Breast epithelium (tissue), 4 donors: ENCODE measurements around the gene PSMC4. TPM values are rescaled to one million over a fixed set of nuclear protein-coding genes. Genes with fewer than 3 reads are reported as not detected.

Experiments used
- DNase-seq, 2 donors: peaks; one replicate each; pipeline ENCODE4 v3.0.0-alpha.2; 2019; ENCODE audit warnings: low spot score in 2 of 2
- H3K27ac ChIP-seq, 2 donors: fragments of 200-600 bp; sonication (generic) in 1 of 2; one replicate each; pipeline ENCODE4 v1.5.1; 2016 to 2019; ENCODE audit warnings: mild to moderate bottlenecking in 1 of 2
- H3K27me3 ChIP-seq, 2 donors: fragments of 200-600 bp; sonication (generic) in 1 of 2; one replicate each; pipeline versions ENCODE4 v1.5.1 to v1.6.0; 2017 to 2019; ENCODE audit warnings: control low read depth in 1 of 2, mild to moderate bottlenecking in 1 of 2
- H3K36me3 ChIP-seq: fragments of 200-600 bp; one replicate; pipeline ENCODE4 v1.5.1; 2019
- H3K4me1 ChIP-seq, 2 donors: fragments of 200-600 bp; sonication (generic); one replicate each; pipeline ENCODE4 v1.5.1; 2016 to 2019; ENCODE audit warnings: control low read depth in 1 of 2
- H3K4me3 ChIP-seq, 3 donors: fragments of 200-600 bp; sonication (generic); 1 replicate in 2 of 3; 2 replicates in 1 of 3; pipeline ENCODE4 v1.5.1; 2016 to 2019; ENCODE audit warnings: mild to moderate bottlenecking in 3 of 3, moderate library complexity in 2 of 3
- H3K9me3 ChIP-seq, 2 donors: fragments of 200-600 bp; sonication (generic) in 1 of 2; one replicate each; pipeline ENCODE4 v1.5.1; 2016 to 2019; ENCODE audit warnings: control low read depth in 1 of 2
- POLR2A ChIP-seq: fragments of 450-650 bp; IDR thresholded peaks from one replicate; pipeline ENCODE4 v1.6.1; 2016; ENCODE audit warnings: antibody characterized with exemption, mild to moderate bottlenecking, moderate library complexity
- POLR2AphosphoS5 ChIP-seq, 3 donors: sonication (generic); formaldehyde crosslinking; IDR thresholded peaks; one replicate each; pipeline ENCODE4 v1.6.1; 2017; ENCODE audit warnings: antibody characterized with exemption in 3 of 3
- intact Hi-C: fragments of 100-400 bp; cut with DNase I; formaldehyde crosslinking; loops from one replicate; pipeline ENCODE4 v1.15.1; 2023; ENCODE audit warnings: low total_unique reads
- total RNA-seq, 3 donors: library from RNA; depleted of rRNA; stranded (reverse); fragments of >200 nt; gene quantifications; one replicate each; pipeline ENCODE4 v1.1.0, GENCODE V29; 2016
- TF ChIP-seq, protein P1 (sequence below), 3 donors: fragments of 450-650 bp; IDR thresholded peaks; one replicate each; pipeline ENCODE4 v1.5.1; 2016 to 2017; ENCODE audit warnings: antibody characterized with exemption in 3 of 3, mild to moderate bottlenecking in 3 of 3, moderate library complexity in 3 of 3

PSMC4 gene
- total RNA-seq, 3 donors from 2014 or later: 61.4 to 71.0 (median 70.8) TPM

DNA sequence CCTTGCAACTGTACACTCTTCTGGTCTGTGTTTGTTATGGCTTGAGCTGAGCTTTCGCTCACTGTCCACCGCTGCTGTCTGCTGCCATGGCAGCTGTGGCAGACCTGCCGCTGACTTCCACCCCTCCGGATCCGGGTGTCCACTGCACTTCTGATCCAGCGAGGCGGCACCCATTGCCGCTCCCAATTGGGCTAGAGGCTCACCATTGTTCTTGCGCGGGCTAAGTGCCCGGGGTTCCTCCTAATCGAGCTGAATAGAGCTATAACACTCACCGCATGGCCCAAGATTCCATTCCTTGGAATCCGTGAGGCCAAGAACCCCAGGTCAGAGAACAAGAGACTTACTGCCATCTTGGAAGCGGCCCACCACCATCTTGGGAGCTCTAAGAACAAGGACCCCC lies 2.2 kb upstream of the PSMC4 start:
- intact Hi-C loops: no loop called here
- Histone ChIP-seq H3K4me1 (peaks cover 0 to 9% of the 10 kb centered on the region in 2 donors), H3K36me3 (no peaks in the 10 kb centered on the region), H3K9me3 (no peaks in the 10 kb centered on the region), H3K27ac (no peak overlapping the region), H3K4me3 (no peak overlapping the region), H3K27me3 (no peaks in the 10 kb centered on the region)
- no peak for DNase-seq
- TF ChIP-seq POLR2AphosphoS5 (IDR thresholded peaks at IDR 0.05): no peak
- TF ChIP-seq, protein P1, sequence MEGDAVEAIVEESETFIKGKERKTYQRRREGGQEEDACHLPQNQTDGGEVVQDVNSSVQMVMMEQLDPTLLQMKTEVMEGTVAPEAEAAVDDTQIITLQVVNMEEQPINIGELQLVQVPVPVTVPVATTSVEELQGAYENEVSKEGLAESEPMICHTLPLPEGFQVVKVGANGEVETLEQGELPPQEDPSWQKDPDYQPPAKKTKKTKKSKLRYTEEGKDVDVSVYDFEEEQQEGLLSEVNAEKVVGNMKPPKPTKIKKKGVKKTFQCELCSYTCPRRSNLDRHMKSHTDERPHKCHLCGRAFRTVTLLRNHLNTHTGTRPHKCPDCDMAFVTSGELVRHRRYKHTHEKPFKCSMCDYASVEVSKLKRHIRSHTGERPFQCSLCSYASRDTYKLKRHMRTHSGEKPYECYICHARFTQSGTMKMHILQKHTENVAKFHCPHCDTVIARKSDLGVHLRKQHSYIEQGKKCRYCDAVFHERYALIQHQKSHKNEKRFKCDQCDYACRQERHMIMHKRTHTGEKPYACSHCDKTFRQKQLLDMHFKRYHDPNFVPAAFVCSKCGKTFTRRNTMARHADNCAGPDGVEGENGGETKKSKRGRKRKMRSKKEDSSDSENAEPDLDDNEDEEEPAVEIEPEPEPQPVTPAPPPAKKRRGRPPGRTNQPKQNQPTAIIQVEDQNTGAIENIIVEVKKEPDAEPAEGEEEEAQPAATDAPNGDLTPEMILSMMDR (IDR thresholded peaks at IDR 0.05): no peak
- no peak for TF ChIP-seq POLR2A

DNA sequence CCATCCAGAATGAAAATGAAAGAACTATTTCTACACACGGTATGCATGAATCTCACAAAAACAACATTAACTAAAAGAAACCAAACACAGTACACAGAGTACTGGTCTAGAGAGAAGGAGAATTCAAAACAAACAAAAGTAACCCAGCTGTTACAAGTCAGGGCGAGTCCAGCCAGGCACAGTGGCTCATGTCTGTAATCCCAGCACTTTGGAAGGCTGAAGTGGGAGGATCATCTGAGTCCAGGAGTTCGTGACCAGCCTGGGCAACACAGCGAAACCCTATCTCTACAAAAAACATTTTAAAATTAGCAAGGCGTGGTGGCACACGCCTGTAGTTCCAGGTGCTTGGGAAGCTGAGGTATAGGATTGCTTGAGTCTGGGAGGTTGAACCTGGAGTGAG lies 1.7 kb upstream of the PSMC4 start:
- Histone ChIP-seq H3K27me3 (no peaks in the 10 kb centered on the region), H3K27ac (no peak overlapping the region), H3K36me3 (peaks cover 3% of the 10 kb centered on the region), H3K4me1 (peaks cover 0 to 9% of the 10 kb centered on the region in 2 donors), H3K4me3 (no peak overlapping the region), H3K9me3 (no peaks in the 10 kb centered on the region)
- intact Hi-C loops: no loop called here
- TF ChIP-seq POLR2A (no peak), POLR2AphosphoS5 (IDR thresholded peaks at IDR 0.05) (no peak)
- TF ChIP-seq, protein P1 (IDR thresholded peaks at IDR 0.05): no peak
- DNase-seq: no peak

DNA sequence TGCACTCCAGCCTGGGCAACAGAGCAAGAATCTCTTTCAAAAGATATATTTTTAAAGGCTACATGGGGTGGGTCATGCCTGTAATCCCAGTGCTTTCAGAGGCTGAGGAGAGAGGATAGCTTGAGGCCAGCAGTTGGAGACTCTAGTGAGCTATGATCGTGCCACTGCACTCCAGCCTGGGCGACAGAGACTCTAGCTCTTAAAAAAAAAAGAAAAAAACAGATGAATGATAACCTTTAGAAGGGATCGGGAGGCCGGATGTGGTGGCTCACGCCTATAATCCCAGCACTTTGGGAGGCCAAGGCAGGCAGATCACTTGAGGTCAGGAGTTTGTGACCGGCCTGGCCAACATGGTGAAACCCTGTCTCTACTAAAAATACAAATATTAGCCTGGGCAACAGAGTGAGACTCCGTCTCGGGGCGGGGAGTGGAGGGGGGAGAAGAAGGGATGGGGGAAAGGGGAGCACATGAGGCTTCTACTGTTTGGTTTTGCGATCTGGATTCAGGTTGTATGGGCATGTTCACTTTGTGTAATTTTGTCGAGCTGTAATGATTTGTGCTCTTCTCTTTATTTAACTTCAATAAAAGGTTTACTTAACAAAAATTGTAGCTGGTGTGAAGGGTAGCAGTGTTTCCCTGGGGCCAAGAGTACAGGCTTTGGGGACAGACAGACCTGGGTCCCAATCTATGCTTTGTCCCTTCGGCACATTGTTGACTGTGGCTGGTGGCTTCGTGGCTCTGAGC lies 1.1 kb upstream of the PSMC4 start:
- H3K27me3 ChIP-seq: no peaks in the 10 kb centered on the region
- no peaks in the 10 kb centered on the region for H3K9me3 ChIP-seq
- H3K36me3 ChIP-seq: peaks cover 9% of the 10 kb centered on the region
- peak overlapping the region; percentile 85 to 97 (median 87) for H3K4me3 ChIP-seq
- intact Hi-C loops: loop anchor here (5.0 kb wide), 1 partner anchor 123 kb away; the partner anchor contains the start of gene FBL
- no peak for DNase-seq
- TF ChIP-seq, protein P1 (IDR thresholded peaks at IDR 0.05): no peak
- no peak for TF ChIP-seq POLR2A
- no peak for TF ChIP-seq POLR2AphosphoS5 (IDR thresholded peaks at IDR 0.05)
- H3K27ac ChIP-seq: peak overlapping the region; percentile 95 to 96
- peaks cover 0 to 9% of the 10 kb centered on the region in 2 donors for H3K4me1 ChIP-seq

DNA sequence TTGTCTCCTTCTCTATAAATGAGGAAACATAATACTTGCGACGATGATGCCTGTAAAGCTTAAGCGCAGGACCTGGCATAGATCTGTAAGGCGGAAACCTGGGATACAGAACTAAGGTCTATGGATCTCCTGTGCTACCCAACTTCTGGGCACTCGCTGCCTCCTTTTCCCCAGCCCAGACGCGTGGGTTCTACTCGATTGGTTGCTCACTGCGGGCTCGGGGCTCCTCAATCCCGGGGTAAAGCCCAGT lies 615 bp upstream of the PSMC4 start:
- H3K27me3 ChIP-seq: no peaks in the 10 kb centered on the region
- DNase-seq: no peak
- peaks cover 0 to 9% of the 10 kb centered on the region in 2 donors for H3K4me1 ChIP-seq
- H3K4me3 ChIP-seq: peak overlapping the region; percentile 85 to 97 (median 87)
- H3K9me3 ChIP-seq: no peaks in the 10 kb centered on the region
- H3K27ac ChIP-seq: peak overlapping the region; percentile 95 to 96
- TF ChIP-seq POLR2AphosphoS5 (IDR thresholded peaks at IDR 0.05): no peak
- TF ChIP-seq, protein P1 (IDR thresholded peaks at IDR 0.05): no peak
- TF ChIP-seq POLR2A: no peak
- intact Hi-C loops: loop anchor here (5.0 kb wide), 1 partner anchor 123 kb away; the partner anchor contains the start of gene FBL
- H3K36me3 ChIP-seq: peaks cover 9% of the 10 kb centered on the region

DNA sequence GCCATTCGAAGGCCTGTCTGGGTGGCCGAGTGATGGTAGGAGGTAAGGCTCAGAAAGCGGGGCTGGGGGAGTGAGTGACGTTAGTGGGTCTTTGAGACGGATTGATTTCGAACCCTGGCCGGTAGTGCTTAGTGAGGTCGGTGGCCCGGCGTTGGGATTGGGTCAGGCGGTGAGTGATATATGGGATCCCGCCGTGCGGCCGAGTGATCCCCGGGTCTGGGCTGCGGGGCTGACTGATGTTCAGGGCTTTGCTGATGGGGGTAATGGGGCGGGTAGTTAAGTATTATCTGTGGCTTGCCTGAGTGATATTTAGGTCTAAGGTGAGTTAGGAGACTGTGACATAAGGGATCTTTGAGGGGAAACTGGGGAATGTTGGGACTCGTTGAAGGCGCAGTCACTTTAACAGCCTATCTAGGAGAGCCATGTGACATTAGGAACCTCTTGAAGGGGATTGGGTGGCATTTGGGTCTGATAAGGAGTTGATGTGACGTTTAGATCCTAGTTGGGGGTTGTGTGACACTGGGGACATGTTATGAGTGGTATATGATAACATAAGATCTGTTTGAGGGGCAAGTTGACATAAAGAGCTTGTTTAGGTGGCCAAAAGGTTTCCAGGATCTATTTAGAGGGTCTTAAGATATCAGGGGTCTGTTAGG lies 543 bp downstream of the PSMC4 start:
- H3K36me3 ChIP-seq: peaks cover 9% of the 10 kb centered on the region
- H3K4me1 ChIP-seq: peaks cover 0 to 9% of the 10 kb centered on the region in 2 donors
- H3K27me3 ChIP-seq: no peaks in the 10 kb centered on the region
- intact Hi-C loops: loop anchor here (5.0 kb wide), 1 partner anchor 124 kb away; the partner anchor contains the start of gene FBL
- TF ChIP-seq, protein P1 (IDR thresholded peaks at IDR 0.05): no peak
- TF ChIP-seq POLR2A (no peak), POLR2AphosphoS5 (IDR thresholded peaks at IDR 0.05) (no peak)
- H3K9me3 ChIP-seq: no peaks in the 10 kb centered on the region
- H3K27ac ChIP-seq: peak overlapping the region; percentile 95 to 96
- DNase-seq: no peak
- peak overlapping the region; percentile 85 to 97 (median 87) for H3K4me3 ChIP-seq
